H1 (cell line): ENCODE results near the gene COX10.

ENCODE experiments used
- CEBPB ChIP-seq: IDR thresholded peaks from 2 replicates; pipeline ENCODE4 v1.6.1; 2012; ENCODE audit warnings: low read depth, low read length
- CTCF ChIP-seq, 3 experiments: IDR thresholded peaks; 1 replicate in 2 of 3; 2 replicates in 1 of 3; pipeline versions ENCODE4 v1.5.1 to v1.6.1; 2011; ENCODE audit warnings: low read length in 3 of 3, mild to moderate bottlenecking in 3 of 3, inconsistent platforms in 2 of 3, low read depth in 1 of 3, moderate library complexity in 1 of 3; ENCODE audit not compliant: insufficient read depth in 1 of 3; ENCODE audit errors: control extremely low read depth in 1 of 3
- EZH2 ChIP-seq: fragments of 200-600 bp; sonication (generic); IDR thresholded peaks from 2 replicates; pipeline ENCODE4 v1.7.1; 2012; ENCODE audit warnings: low read depth, mild to moderate bottlenecking, moderate library complexity, low read length, inconsistent platforms; ENCODE audit not compliant: severe bottlenecking
- MAFK ChIP-seq: IDR thresholded peaks from 2 replicates; pipeline ENCODE4 v1.6.1; 2012; ENCODE audit warnings: low read depth, mild to moderate bottlenecking, improper control_type of control experiment, low read length
- SUZ12 ChIP-seq: fragments of 200-600 bp; sonication (generic); IDR thresholded peaks from 2 replicates; pipeline ENCODE4 v1.6.1; 2012; ENCODE audit warnings: mild to moderate bottlenecking, inconsistent platforms, low read length, moderate library complexity, mixed read lengths
- TF ChIP-seq, protein P1 (sequence below): IDR thresholded peaks from 2 replicates; pipeline ENCODE4 v1.6.1; 2012; ENCODE audit warnings: low read length, inconsistent platforms

GRCh38 chr17:14068542-14069250, 608 bp upstream of the COX10 start:
- no peak for TF ChIP-seq SUZ12
- TF ChIP-seq CTCF (IDR thresholded peaks at IDR 0.05; ENCODE audit: control extremely low read depth in 1 of 3, insufficient read depth in 1 of 3, low read depth in 1 of 3, low read length in 3 of 3), result no peak
- TF ChIP-seq MAFK, result no peak
- TF ChIP-seq CEBPB, result no peak
- TF ChIP-seq, protein P1, sequence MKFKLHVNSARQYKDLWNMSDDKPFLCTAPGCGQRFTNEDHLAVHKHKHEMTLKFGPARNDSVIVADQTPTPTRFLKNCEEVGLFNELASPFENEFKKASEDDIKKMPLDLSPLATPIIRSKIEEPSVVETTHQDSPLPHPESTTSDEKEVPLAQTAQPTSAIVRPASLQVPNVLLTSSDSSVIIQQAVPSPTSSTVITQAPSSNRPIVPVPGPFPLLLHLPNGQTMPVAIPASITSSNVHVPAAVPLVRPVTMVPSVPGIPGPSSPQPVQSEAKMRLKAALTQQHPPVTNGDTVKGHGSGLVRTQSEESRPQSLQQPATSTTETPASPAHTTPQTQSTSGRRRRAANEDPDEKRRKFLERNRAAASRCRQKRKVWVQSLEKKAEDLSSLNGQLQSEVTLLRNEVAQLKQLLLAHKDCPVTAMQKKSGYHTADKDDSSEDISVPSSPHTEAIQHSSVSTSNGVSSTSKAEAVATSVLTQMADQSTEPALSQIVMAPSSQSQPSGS, result no peak
- TF ChIP-seq EZH2, result no peak
